GM21737 (cell line): Measurements from ENCODE around the gene PCGF1.

Experiments
- ATAC-seq: cut with Tn5 transposase; IDR thresholded peaks from one replicate; pipeline ENCODE4 v1.9.1; 2021; ENCODE audit warnings: mild to moderate bottlenecking, moderate library complexity; ENCODE audit not compliant: unreplicated experiment

Gene PCGF1

GRCh38 chr2:74507145-74507925 lies at the start of gene PCGF1:
Gene PCGF1, minus strand, starts transcription at chr2:74507695. Its CDS starts 27 bp downstream, at chr2:74507668.
- ATAC-seq: peak; percentile 84

- ATAC-seq: no peak
These were observed 49.4 kb upstream of the PCGF1 start for GRCh38 chr2:74556831-74557370.

GRCh38 chr2:74556159-74556558 lies 48.7 kb upstream of the PCGF1 start:
- no peak for ATAC-seq

GRCh38 chr2:74555610-74556103 lies 48.2 kb upstream of the PCGF1 start:
- ATAC-seq: no peak

GRCh38 chr2:74554820-74555531 lies 47.5 kb upstream of the PCGF1 start:
- peak; percentile 38 for ATAC-seq

GRCh38 chr2:74553892-74554819 lies 46.7 kb upstream of the PCGF1 start, which contains the start of the genes DOK1 and LOXL3:
Gene DOK1, plus strand, starts transcription at chr2:74554720. Its CDS starts 35 bp downstream, at chr2:74554755.
Gene LOXL3, minus strand, starts transcription at chr2:74553942. Its CDS starts 1,308 bp downstream, at chr2:74552634.
- peak; percentile 49 for ATAC-seq

GRCh38 chr2:74552914-74553811 lies 45.7 kb upstream of the PCGF1 start:
- no peak for ATAC-seq

GRCh38 chr2:74551942-74552913 lies 44.7 kb upstream of the PCGF1 start:
- ATAC-seq: no peak

GRCh38 chr2:74551530-74551929 lies 44.0 kb upstream of the PCGF1 start:
- ATAC-seq: no peak

- ATAC-seq: no peak
These were observed 42.7 kb upstream of the PCGF1 start for GRCh38 chr2:74550231-74550630.

- peak; percentile 37 for ATAC-seq
These were observed 41.7 kb upstream of the PCGF1 start for GRCh38 chr2:74548900-74549826.

- no peak for ATAC-seq
These were observed 40.9 kb upstream of the PCGF1 start for GRCh38 chr2:74548285-74548899.

- no peak for ATAC-seq
These were observed 38.5 kb upstream of the PCGF1 start for GRCh38 chr2:74546004-74546403.

GRCh38 chr2:74544634-74545033 lies 37.1 kb upstream of the PCGF1 start:
- ATAC-seq: no peak

GRCh38 chr2:74542978-74543377 lies 35.5 kb upstream of the PCGF1 start:
- no peak for ATAC-seq

GRCh38 chr2:74540291-74540690 lies 32.8 kb upstream of the PCGF1 start:
- no peak for ATAC-seq

- no peak for ATAC-seq
These were observed 31.4 kb upstream of the PCGF1 start for GRCh38 chr2:74538881-74539339.
